Endothelial cell of umbilical vein (primary cell): ENCODE data around the gene MAN2B2. TPM values are rescaled to one million over a fixed set of nuclear protein-coding genes. Genes with fewer than 3 reads are reported as not detected.

ENCODE experiments used
- BruUV-seq: library from RNA; stranded (reverse); fragments of 400-500 nt; replicated peaks from 2 replicates; lab custom pipeline; 2021; lab: Mats Ljungman, UMichigan
- CTCF ChIA-PET: fragments of 300-600, 350-600 bp; sonication (Branson Sonifier 250); formaldehyde crosslinking; loops from one replicate; lab custom pipeline; 2021; ENCODE audit warnings: antibody characterized with exemption, inconsistent platforms; lab: Charles Lee
- POLR2A ChIA-PET: fragments of 300-600, 350-600 bp; sonication (Branson Sonifier 250); formaldehyde crosslinking; loops from one replicate; lab custom pipeline; 2021; ENCODE audit warnings: antibody characterized with exemption, inconsistent platforms; lab: Charles Lee
- DNase-seq: peaks from one replicate; pipeline ENCODE4 v3.0.0-alpha.2; 2011; ENCODE audit warnings: low read depth, low spot score
- FAIRE-seq: peaks from 2 replicates; lab custom pipeline; 2011; peaks lifted over from hg19 to GRCh38; lab: Jason Lieb, UNC
- H2AFZ ChIP-seq: 2 replicates; pipeline ENCODE4 v1.6.0; 2012; ENCODE audit warnings: low read depth, low read length, control low read depth, inconsistent platforms
- H3K27ac ChIP-seq: 2 replicates; pipeline ENCODE4 v1.5.1; 2011; ENCODE audit warnings: low read depth, mild to moderate bottlenecking, control low read depth, low read length, moderate library complexity; ENCODE audit not compliant: insufficient read depth
- H3K27me3 ChIP-seq, 2 experiments: 2 replicates each; pipeline versions ENCODE4 v1.6.0 to v1.6.1; 2011; ENCODE audit warnings: low read length in 2 of 2, mixed read lengths in 1 of 2; ENCODE audit not compliant: control insufficient read depth in 2 of 2, insufficient read depth in 2 of 2
- H3K36me3 ChIP-seq, 2 experiments: 2 replicates in 1 of 2; 3 replicates in 1 of 2; pipeline ENCODE4 v1.5.1; 2011; ENCODE audit warnings: low read length in 2 of 2, mild to moderate bottlenecking in 1 of 2, moderate library complexity in 1 of 2; ENCODE audit not compliant: control insufficient read depth in 2 of 2, insufficient read depth in 2 of 2; ENCODE audit errors: extremely low read depth in 1 of 2
- H3K4me1 ChIP-seq: 3 replicates; pipeline ENCODE4 v1.5.1; 2011; ENCODE audit warnings: mild to moderate bottlenecking, low read length; ENCODE audit not compliant: control insufficient read depth, insufficient read depth; ENCODE audit errors: extremely low read depth
- H3K4me2 ChIP-seq: 2 replicates; pipeline ENCODE4 v1.6.1; 2011; ENCODE audit warnings: low read length, control low read depth, mixed read lengths; ENCODE audit not compliant: insufficient read depth
- H3K4me3 ChIP-seq, 3 experiments: fragments of 200-600 bp in 1 of 3; sonication (generic), shearing (Covaris generic) in 1 of 3; replicated peaks in 1 of 3; 2 replicates each; pipeline ENCODE4 v1.5.1; 2011 to 2016; ENCODE audit warnings: control low read depth in 3 of 3, low read length in 3 of 3, mild to moderate bottlenecking in 2 of 3, inconsistent platforms in 1 of 3, low read depth in 1 of 3, moderate library complexity in 1 of 3; ENCODE audit not compliant: insufficient read depth in 1 of 3
- H3K79me2 ChIP-seq: 2 replicates; pipeline ENCODE4 v1.6.0; 2012; ENCODE audit warnings: low read length, inconsistent platforms; ENCODE audit not compliant: control insufficient read depth, insufficient read depth
- H3K9ac ChIP-seq: replicated peaks from 2 replicates; pipeline ENCODE3; 2011; ENCODE audit warnings: low read length, control low read depth; ENCODE audit not compliant: insufficient read depth; ENCODE audit errors: extremely low read depth
- H3K9me1 ChIP-seq: replicated peaks from 3 replicates; pipeline ENCODE4 v1.6.0; 2011; ENCODE audit warnings: mild to moderate bottlenecking, low read length; ENCODE audit not compliant: control insufficient read depth, insufficient read depth; ENCODE audit errors: extremely low read depth
- H3K9me3 ChIP-seq: replicated peaks from 2 replicates; pipeline ENCODE4 v1.5.1; 2012; ENCODE audit warnings: low read length, inconsistent platforms; ENCODE audit not compliant: control insufficient read depth, insufficient read depth
- H4K20me1 ChIP-seq: replicated peaks from 2 replicates; pipeline ENCODE3; 2011; ENCODE audit warnings: mild to moderate bottlenecking, low read length; ENCODE audit not compliant: control insufficient read depth, insufficient read depth; ENCODE audit errors: extremely low read depth
- EZH2 ChIP-seq: IDR thresholded peaks from 2 replicates; pipeline ENCODE4 v1.6.1; 2012; ENCODE audit warnings: borderline replicate concordance, low read depth, mild to moderate bottlenecking, moderate library complexity, low read length, inconsistent platforms; ENCODE audit not compliant: severe bottlenecking
- FOS ChIP-seq: IDR thresholded peaks from 2 replicates; pipeline ENCODE4 v1.6.1; 2011; ENCODE audit warnings: mild to moderate bottlenecking, low read length, moderate library complexity, borderline replicate concordance; ENCODE audit not compliant: insufficient read depth
- GATA2 ChIP-seq: IDR thresholded peaks from 2 replicates; pipeline ENCODE4 v1.7.0; 2011; ENCODE audit warnings: low read depth, mild to moderate bottlenecking, moderate library complexity, mixed read lengths, low read length; ENCODE audit not compliant: insufficient read length, insufficient read depth
- JUN ChIP-seq: IDR thresholded peaks from 2 replicates; pipeline ENCODE4 v1.6.1; 2011; ENCODE audit warnings: borderline replicate concordance, low read depth; ENCODE audit not compliant: insufficient read length, insufficient read depth
- MYC ChIP-seq: IDR thresholded peaks from one replicate; pipeline ENCODE4 v1.6.1; 2011; ENCODE audit warnings: mild to moderate bottlenecking, low read depth, low read length
- POLR2A ChIP-seq: IDR thresholded peaks from 2 replicates; pipeline ENCODE4 v1.6.1; 2012; ENCODE audit warnings: low read depth, mild to moderate bottlenecking, control low read depth, low read length
- POLR2AphosphoS5 ChIP-seq: IDR thresholded peaks from 2 replicates; pipeline ENCODE4 v1.6.1; 2012; ENCODE audit warnings: low read depth, mild to moderate bottlenecking, control low read depth, low read length, moderate library complexity; ENCODE audit not compliant: insufficient read depth
- dilution Hi-C: fragments of 300-500 bp; cut with MboI; formaldehyde crosslinking; loops from one replicate; pipeline ENCODE4 v1.15.0; 2019; ENCODE audit warnings: low sequenced_read_pairs; ENCODE audit not compliant: extremely low pct_ligation_motif_present
- intact Hi-C: fragments of 100-400 bp; cut with micrococcal nuclease; formaldehyde crosslinking; loops from one replicate; pipeline ENCODE4 v1.10.0; 2022
- polyA plus RNA-seq, 4 experiments: library from polyadenylated mRNA; depleted of rRNA in 3 of 4; stranded (reverse) in 3 of 4; unstranded in 1 of 4; fragments of >200 nt; gene quantifications; 2 replicates each; pipeline versions ENCODE4 v1.2.1 to v1.2.3, GENCODE V29; 2011 to 2012; ENCODE audit warnings: missing spikeins in 1 of 4
- total RNA-seq: library from RNA; stranded (reverse); gene quantifications from 2 replicates; pipeline ENCODE4 v1.2.3, GENCODE V29; 2021
- TF ChIP-seq, protein P1 (sequence below): IDR thresholded peaks from 2 replicates; pipeline ENCODE4 v1.6.1; 2011; ENCODE audit not compliant: insufficient read depth, insufficient read length
- TF ChIP-seq, protein P2 (sequence below), 2 donors: IDR thresholded peaks; 1 replicate in 1 of 2; 2 replicates in 1 of 2; pipeline ENCODE4 v1.5.1; 2011; ENCODE audit warnings: low read length in 2 of 2, mild to moderate bottlenecking in 2 of 2, moderate library complexity in 2 of 2, control low read depth in 1 of 2, inconsistent platforms in 1 of 2, low read depth in 1 of 2; ENCODE audit not compliant: insufficient read depth in 1 of 2; ENCODE audit errors: extremely low read depth in 1 of 2

Gene MAN2B2
- total and polyA plus RNA-seq, 2 donors (not counting 3 experiments of a cell fraction or from before 2014, with no cell fraction given): 15.7 to 25.1 TPM

DNA sequence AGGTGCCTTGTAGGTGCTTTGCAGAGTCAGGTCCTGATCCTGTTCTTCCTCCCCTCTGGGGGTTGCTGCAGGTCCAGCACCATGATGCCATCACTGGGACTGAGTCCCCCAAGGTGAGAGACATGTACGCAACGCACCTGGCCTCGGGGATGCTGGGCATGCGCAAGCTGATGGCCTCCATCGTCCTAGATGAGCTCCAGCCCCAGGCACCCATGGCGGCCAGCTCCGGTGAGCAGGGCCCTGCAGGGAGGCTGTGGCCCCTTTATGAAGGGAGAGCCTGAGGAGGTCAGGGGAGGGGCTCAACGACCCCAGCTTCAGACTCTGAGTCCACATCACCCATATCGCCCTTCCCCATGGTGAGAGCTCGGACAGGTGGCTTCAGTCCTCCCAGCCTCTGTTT is 23.1 kb downstream of the MAN2B2 start:
- Histone ChIP-seq H3K9ac (no peak overlapping the region), H3K36me3 (peaks cover 0 to 5% of the 10 kb centered on the region in 2 experiments), H3K4me2 (no peak overlapping the region), H3K4me1 (no peaks in the 10 kb centered on the region), H3K27ac (no peak overlapping the region), H3K4me3 (no peak overlapping the region), H3K27me3 (no peaks in the 10 kb centered on the region), H3K9me3 (no peaks in the 10 kb centered on the region), H3K79me2 (no peaks in the 10 kb centered on the region), H4K20me1 (no peaks in the 10 kb centered on the region), H2AFZ (no peak overlapping the region), H3K9me1 (no peaks in the 10 kb centered on the region)
- POLR2A ChIA-PET: no interaction called here
- FAIRE-seq (no peak), DNase-seq (no peak)
- no TSS peak for BruUV-seq
- CTCF ChIA-PET: no interaction called here
- dilution Hi-C loops (no loop called here), intact Hi-C loops (no loop called here)
- TF ChIP-seq GATA2: no peak
- TF ChIP-seq, protein P1, sequence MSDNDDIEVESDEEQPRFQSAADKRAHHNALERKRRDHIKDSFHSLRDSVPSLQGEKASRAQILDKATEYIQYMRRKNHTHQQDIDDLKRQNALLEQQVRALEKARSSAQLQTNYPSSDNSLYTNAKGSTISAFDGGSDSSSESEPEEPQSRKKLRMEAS: no peak
- no peak for TF ChIP-seq FOS
- TF ChIP-seq MYC: no peak
- TF ChIP-seq POLR2A: no peak
- no peak for TF ChIP-seq POLR2AphosphoS5
- TF ChIP-seq JUN: no peak
- TF ChIP-seq EZH2: no peak
- TF ChIP-seq, protein P2, sequence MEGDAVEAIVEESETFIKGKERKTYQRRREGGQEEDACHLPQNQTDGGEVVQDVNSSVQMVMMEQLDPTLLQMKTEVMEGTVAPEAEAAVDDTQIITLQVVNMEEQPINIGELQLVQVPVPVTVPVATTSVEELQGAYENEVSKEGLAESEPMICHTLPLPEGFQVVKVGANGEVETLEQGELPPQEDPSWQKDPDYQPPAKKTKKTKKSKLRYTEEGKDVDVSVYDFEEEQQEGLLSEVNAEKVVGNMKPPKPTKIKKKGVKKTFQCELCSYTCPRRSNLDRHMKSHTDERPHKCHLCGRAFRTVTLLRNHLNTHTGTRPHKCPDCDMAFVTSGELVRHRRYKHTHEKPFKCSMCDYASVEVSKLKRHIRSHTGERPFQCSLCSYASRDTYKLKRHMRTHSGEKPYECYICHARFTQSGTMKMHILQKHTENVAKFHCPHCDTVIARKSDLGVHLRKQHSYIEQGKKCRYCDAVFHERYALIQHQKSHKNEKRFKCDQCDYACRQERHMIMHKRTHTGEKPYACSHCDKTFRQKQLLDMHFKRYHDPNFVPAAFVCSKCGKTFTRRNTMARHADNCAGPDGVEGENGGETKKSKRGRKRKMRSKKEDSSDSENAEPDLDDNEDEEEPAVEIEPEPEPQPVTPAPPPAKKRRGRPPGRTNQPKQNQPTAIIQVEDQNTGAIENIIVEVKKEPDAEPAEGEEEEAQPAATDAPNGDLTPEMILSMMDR (IDR thresholded peaks at IDR 0.05; ENCODE audit: extremely low read depth in 1 of 2, insufficient read depth in 1 of 2, low read depth in 1 of 2, low read length in 2 of 2): no peak
